ENCODE results near the gene AARS2. TPM values are rescaled to one million over a fixed set of nuclear protein-coding genes. Genes with fewer than 3 reads are reported as not detected.

AARS2 gene
- total and polyA plus RNA-seq, 9 of the 15 experiments (the other 6 are each of a cell fraction or from before 2014, with no cell fraction given), result 0.97 to 34.0 (median 18.3) TPM

- TF ChIP-seq ZBTB12 (CRISPR knock-in tag; IDR thresholded peaks at IDR 0.05) (no peak), ZKSCAN8 (CRISPR knock-in tag; IDR thresholded peaks at IDR 0.05) (no peak), ZNF449 (CRISPR knock-in tag; IDR thresholded peaks at IDR 0.05) (no peak), CC2D1A (IDR thresholded peaks at IDR 0.05) (no peak), HMGXB4 (CRISPR knock-in tag; IDR thresholded peaks at IDR 0.05) (no peak)
- TF ChIP-seq, protein P1, sequence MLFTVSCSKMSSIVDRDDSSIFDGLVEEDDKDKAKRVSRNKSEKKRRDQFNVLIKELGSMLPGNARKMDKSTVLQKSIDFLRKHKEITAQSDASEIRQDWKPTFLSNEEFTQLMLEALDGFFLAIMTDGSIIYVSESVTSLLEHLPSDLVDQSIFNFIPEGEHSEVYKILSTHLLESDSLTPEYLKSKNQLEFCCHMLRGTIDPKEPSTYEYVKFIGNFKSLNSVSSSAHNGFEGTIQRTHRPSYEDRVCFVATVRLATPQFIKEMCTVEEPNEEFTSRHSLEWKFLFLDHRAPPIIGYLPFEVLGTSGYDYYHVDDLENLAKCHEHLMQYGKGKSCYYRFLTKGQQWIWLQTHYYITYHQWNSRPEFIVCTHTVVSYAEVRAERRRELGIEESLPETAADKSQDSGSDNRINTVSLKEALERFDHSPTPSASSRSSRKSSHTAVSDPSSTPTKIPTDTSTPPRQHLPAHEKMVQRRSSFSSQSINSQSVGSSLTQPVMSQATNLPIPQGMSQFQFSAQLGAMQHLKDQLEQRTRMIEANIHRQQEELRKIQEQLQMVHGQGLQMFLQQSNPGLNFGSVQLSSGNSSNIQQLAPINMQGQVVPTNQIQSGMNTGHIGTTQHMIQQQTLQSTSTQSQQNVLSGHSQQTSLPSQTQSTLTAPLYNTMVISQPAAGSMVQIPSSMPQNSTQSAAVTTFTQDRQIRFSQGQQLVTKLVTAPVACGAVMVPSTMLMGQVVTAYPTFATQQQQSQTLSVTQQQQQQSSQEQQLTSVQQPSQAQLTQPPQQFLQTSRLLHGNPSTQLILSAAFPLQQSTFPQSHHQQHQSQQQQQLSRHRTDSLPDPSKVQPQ (CRISPR knock-in tag; IDR thresholded peaks at IDR 0.05; ENCODE audit: borderline replicate concordance), result no peak
- TF ChIP-seq, protein P2, sequence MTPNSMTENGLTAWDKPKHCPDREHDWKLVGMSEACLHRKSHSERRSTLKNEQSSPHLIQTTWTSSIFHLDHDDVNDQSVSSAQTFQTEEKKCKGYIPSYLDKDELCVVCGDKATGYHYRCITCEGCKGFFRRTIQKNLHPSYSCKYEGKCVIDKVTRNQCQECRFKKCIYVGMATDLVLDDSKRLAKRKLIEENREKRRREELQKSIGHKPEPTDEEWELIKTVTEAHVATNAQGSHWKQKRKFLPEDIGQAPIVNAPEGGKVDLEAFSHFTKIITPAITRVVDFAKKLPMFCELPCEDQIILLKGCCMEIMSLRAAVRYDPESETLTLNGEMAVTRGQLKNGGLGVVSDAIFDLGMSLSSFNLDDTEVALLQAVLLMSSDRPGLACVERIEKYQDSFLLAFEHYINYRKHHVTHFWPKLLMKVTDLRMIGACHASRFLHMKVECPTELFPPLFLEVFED (CRISPR knock-in tag; conservative IDR thresholded peaks at IDR 0.05), result no peak
These were observed 15.8 kb downstream of the AARS2 start (continued) for GRCh38 chr6:44297063-44298038.
